MM.1S (cell line): ENCODE data around the gene HTRA3.

Experiments used
- DNase-seq: peaks from one replicate; pipeline ENCODE4 v3.0.0-alpha.2; 2015
- H2AFZ ChIP-seq: fragments of 300-600 bp; sonication (generic); 2 replicates; pipeline ENCODE4 v1.6.0; 2016; ENCODE audit warnings: antibody characterized with exemption, low read length
- H3F3A ChIP-seq: fragments of 300-600 bp; sonication (generic); 2 replicates; pipeline ENCODE4 v1.6.1; 2016; ENCODE audit warnings: mild to moderate bottlenecking, antibody characterized with exemption, low read length, moderate library complexity, mixed read lengths; ENCODE audit not compliant: insufficient read depth
- H3K27ac ChIP-seq: fragments of 300-600 bp; sonication (generic); 2 replicates; pipeline ENCODE4 v1.5.1; 2016; ENCODE audit warnings: mild to moderate bottlenecking, low read length
- H3K27me3 ChIP-seq: fragments of 300-600 bp; sonication (generic); replicated peaks from 2 replicates; pipeline ENCODE4 v1.6.0; 2016; ENCODE audit warnings: low read length; ENCODE audit not compliant: insufficient read depth
- H3K36me3 ChIP-seq: fragments of 300-600 bp; sonication (generic); replicated peaks from 2 replicates; pipeline ENCODE4 v1.6.1; 2016; ENCODE audit warnings: mild to moderate bottlenecking, low read length, mixed read lengths; ENCODE audit not compliant: insufficient read depth
- H3K4me1 ChIP-seq: fragments of 300-600 bp; sonication (generic); 2 replicates; pipeline ENCODE4 v1.6.1; 2016; ENCODE audit warnings: low read length, mixed read lengths
- H3K4me2 ChIP-seq: fragments of 300-600 bp; sonication (generic); 2 replicates; pipeline ENCODE4 v1.6.0; 2016; ENCODE audit warnings: low read depth, low read length
- H3K4me3 ChIP-seq: fragments of 300-600 bp; sonication (generic); 2 replicates; pipeline ENCODE4 v1.5.1; 2016; ENCODE audit warnings: low read length, mixed read lengths
- H3K79me2 ChIP-seq: fragments of 300-600 bp; sonication (generic); 2 replicates; pipeline ENCODE4 v1.6.1; 2016; ENCODE audit warnings: mixed run types, low read length, mixed read lengths
- H3K9ac ChIP-seq: fragments of 300-600 bp; sonication (generic); 2 replicates; pipeline ENCODE4 v1.6.1; 2016; ENCODE audit warnings: low read length, mixed read lengths
- H3K9me2 ChIP-seq: fragments of 300-600 bp; sonication (generic); replicated peaks from 2 replicates; pipeline ENCODE4 v1.6.1; 2016; ENCODE audit warnings: mild to moderate bottlenecking, low read length, mixed read lengths; ENCODE audit not compliant: insufficient read depth
- H3K9me3 ChIP-seq: fragments of 300-600 bp; sonication (generic); replicated peaks from 2 replicates; pipeline ENCODE4 v1.6.1; 2016; ENCODE audit warnings: mild to moderate bottlenecking, low read length, mixed read lengths; ENCODE audit not compliant: insufficient read depth
- H4K20me1 ChIP-seq: fragments of 300-600 bp; sonication (generic); 2 replicates; pipeline ENCODE4 v1.6.1; 2016; ENCODE audit warnings: mild to moderate bottlenecking, low read length, moderate library complexity, mixed read lengths; ENCODE audit not compliant: insufficient read depth
- CTCF ChIP-seq: fragments of 300-600 bp; sonication (generic); IDR thresholded peaks from 2 replicates; pipeline ENCODE4 v1.5.1; 2016; ENCODE audit warnings: antibody characterized with exemption, low read length, mixed read lengths
- EZH2 ChIP-seq: fragments of 300-600 bp; sonication (generic); optimal IDR thresholded peaks from 2 replicates; pipeline ENCODE3; 2017; ENCODE audit warnings: low read depth, mild to moderate bottlenecking, antibody characterized with exemption, low read length, mixed read lengths
- EZH2phosphoT487 ChIP-seq: fragments of 300-600 bp; sonication (generic); IDR thresholded peaks from 2 replicates; pipeline ENCODE4 v1.6.1; 2018; ENCODE audit warnings: antibody characterized with exemption, low read length

The HTRA3 gene

GRCh38 chr4:8292478-8293107 is 23.0 kb downstream of the HTRA3 start:
- H3K4me2 ChIP-seq = no peak overlapping the region
- H3K9ac ChIP-seq = no peak overlapping the region
- no peaks in the 10 kb centered on the region for H3F3A ChIP-seq
- no peaks in the 10 kb centered on the region for H3K9me3 ChIP-seq
- no peaks in the 10 kb centered on the region for H4K20me1 ChIP-seq
- H3K27me3 ChIP-seq = peaks cover 58% of the 10 kb centered on the region
- H3K27ac ChIP-seq = no peak overlapping the region
- no peaks in the 10 kb centered on the region for H3K79me2 ChIP-seq
- H3K4me3 ChIP-seq = no peak overlapping the region
- H2AFZ ChIP-seq = no peak overlapping the region
- no peaks in the 10 kb centered on the region for H3K9me2 ChIP-seq
- TF ChIP-seq CTCF (no peak), EZH2phosphoT487 (no peak), EZH2 (no peak)
- H3K36me3 ChIP-seq = no peaks in the 10 kb centered on the region
- DNase-seq = no peak
- H3K4me1 ChIP-seq = no peaks in the 10 kb centered on the region

GRCh38 chr4:8293131-8293975 is 23.8 kb downstream of the HTRA3 start:
- no peak for DNase-seq
- Histone ChIP-seq H4K20me1 (no peaks in the 10 kb centered on the region), H3K4me1 (no peaks in the 10 kb centered on the region), H3K9me2 (no peaks in the 10 kb centered on the region), H3K4me2 (no peak overlapping the region), H3K27me3 (peaks cover 59% of the 10 kb centered on the region), H3K79me2 (no peaks in the 10 kb centered on the region), H3K27ac (no peak overlapping the region), H3K4me3 (no peak overlapping the region), H3F3A (no peaks in the 10 kb centered on the region), H3K36me3 (no peaks in the 10 kb centered on the region), H3K9me3 (no peaks in the 10 kb centered on the region), H2AFZ (no peak overlapping the region), H3K9ac (no peak overlapping the region)
- TF ChIP-seq EZH2phosphoT487 (no peak), CTCF (no peak), EZH2 (no peak)

- no peaks in the 10 kb centered on the region for H4K20me1 ChIP-seq
Measured at GRCh38 chr4:8294036-8294435, 24.5 kb downstream of the HTRA3 start.

More at GRCh38 chr4:8294036-8294435, 24.5 kb downstream of the HTRA3 start:
- Histone ChIP-seq H3K9me3 (no peaks in the 10 kb centered on the region), H3K4me2 (no peak overlapping the region), H3K4me3 (no peak overlapping the region), H2AFZ (no peak overlapping the region), H3K79me2 (no peaks in the 10 kb centered on the region), H3K9ac (no peak overlapping the region), H3K36me3 (no peaks in the 10 kb centered on the region), H3F3A (no peaks in the 10 kb centered on the region), H3K27me3 (peaks cover 65% of the 10 kb centered on the region), H3K4me1 (no peaks in the 10 kb centered on the region), H3K27ac (no peak overlapping the region), H3K9me2 (no peaks in the 10 kb centered on the region)
- DNase-seq = no peak
- TF ChIP-seq CTCF = no peak
- TF ChIP-seq EZH2 = no peak
- TF ChIP-seq EZH2phosphoT487 = no peak
